Subcutaneous abdominal adipose tissue (tissue), 5 donors: ENCODE results near the gene PNMT.

Source experiments
- H3K27ac ChIP-seq: one replicate; pipeline ENCODE4 v1.7.0; 2013; ENCODE audit warnings: low read depth, mild to moderate bottlenecking, inconsistent platforms, low read length, moderate library complexity
- H3K27me3 ChIP-seq, 5 donors: one replicate each; pipeline ENCODE4 v1.7.0; 2013; ENCODE audit warnings: low read length in 5 of 5, inconsistent platforms in 1 of 5; ENCODE audit not compliant: control insufficient read depth in 5 of 5, insufficient read depth in 4 of 5
- H3K36me3 ChIP-seq, 5 donors: one replicate each; pipeline ENCODE4 v1.7.0; 2013; ENCODE audit warnings: low read length in 5 of 5; ENCODE audit not compliant: control insufficient read depth in 5 of 5, insufficient read depth in 5 of 5
- H3K4me1 ChIP-seq, 5 donors: one replicate each; pipeline ENCODE4 v1.7.0; 2013; ENCODE audit warnings: low read length in 5 of 5, mild to moderate bottlenecking in 3 of 5, moderate library complexity in 1 of 5; ENCODE audit not compliant: control insufficient read depth in 5 of 5, insufficient read depth in 5 of 5
- H3K4me3 ChIP-seq, 5 donors: one replicate each; pipeline ENCODE4 v1.7.0; 2013; ENCODE audit warnings: low read length in 5 of 5, low read depth in 1 of 5
- H3K9ac ChIP-seq, 5 donors: one replicate each; pipeline ENCODE4 v1.7.0; 2013; ENCODE audit warnings: low read length in 5 of 5, mild to moderate bottlenecking in 4 of 5, moderate library complexity in 3 of 5
- H3K9me3 ChIP-seq, 5 donors: one replicate each; pipeline ENCODE4 v1.7.0; 2013; ENCODE audit warnings: low read length in 5 of 5; ENCODE audit not compliant: control insufficient read depth in 5 of 5
- donor health status: healthy.
- donor health status: healthy.
- donor health status: healthy.
- donor health status: healthy.
- donor health status: healthy.

Gene PNMT

GRCh38 chr17:39662551-39663339, 5.5 kb upstream of the PNMT start:
- Histone ChIP-seq H3K36me3 (peaks cover 0 to 54% (median 47%) of the 10 kb centered on the region in 5 donors), H3K9me3 (no peaks in the 10 kb centered on the region), H3K4me1 (peaks cover 2 to 83% (median 36%) of the 10 kb centered on the region in 5 donors), H3K9ac (no peak overlapping the region), H3K27ac (no peak overlapping the region), H3K27me3 (peaks cover 10 to 24% (median 21%) of the 10 kb centered on the region in 5 donors), H3K4me3 (no peak overlapping the region)

- Histone ChIP-seq H3K27ac (no peak overlapping the region), H3K36me3 (peaks cover 0 to 48% (median 45%) of the 10 kb centered on the region in 5 donors), H3K4me1 (peaks cover 2 to 80% (median 39%) of the 10 kb centered on the region in 5 donors), H3K27me3 (peaks cover 10 to 24% (median 22%) of the 10 kb centered on the region in 5 donors), H3K4me3 (no peak overlapping the region), H3K9me3 (no peaks in the 10 kb centered on the region), H3K9ac (no peak overlapping the region)
These were observed 4.9 kb upstream of the PNMT start for GRCh38 chr17:39663340-39663687.

GRCh38 chr17:39663688-39664580, 4.3 kb upstream of the PNMT start:
- no peaks in the 10 kb centered on the region for H3K9me3 ChIP-seq
- H3K4me1 ChIP-seq, result peaks cover 3 to 80% (median 44%) of the 10 kb centered on the region in 5 donors
- H3K4me3 ChIP-seq, result no peak overlapping the region
- H3K9ac ChIP-seq, result no peak overlapping the region
- H3K27me3 ChIP-seq, result peaks cover 13 to 28% (median 28%) of the 10 kb centered on the region in 5 donors
- peaks cover 0 to 42% (median 39%) of the 10 kb centered on the region in 5 donors for H3K36me3 ChIP-seq
- no peak overlapping the region for H3K27ac ChIP-seq

GRCh38 chr17:39664581-39665561, 3.4 kb upstream of the PNMT start, which contains the start of gene TCAP:
TCAP (plus strand) TSS chr17:39665349; CDS start chr17:39665360, 11 bp downstream.
- no peak within 1 kb of the TSS for H3K9ac ChIP-seq
- no peak within 1 kb of the TSS for H3K27ac ChIP-seq
- H3K9me3 ChIP-seq, result no peaks in the 10 kb centered on the region
- peaks cover 17 to 36% (median 34%) of the 10 kb centered on the region in 5 donors for H3K27me3 ChIP-seq
- no peak within 1 kb of the TSS for H3K4me3 ChIP-seq
- peaks cover 2 to 72% (median 39%) of the 10 kb centered on the region in 5 donors for H3K4me1 ChIP-seq
- H3K36me3 ChIP-seq, result peaks cover 0 to 34% (median 32%) of the 10 kb centered on the region in 5 donors

- Histone ChIP-seq H3K4me1 (peaks cover 2 to 63% (median 32%) of the 10 kb centered on the region in 5 donors), H3K27ac (no peak overlapping the region), H3K4me3 (no peak overlapping the region)
These were observed 2.5 kb upstream of the PNMT start for GRCh38 chr17:39665642-39666224.

GRCh38 chr17:39666231-39666600, 2.0 kb upstream of the PNMT start:
- Histone ChIP-seq H3K4me3 (no peak overlapping the region), H3K4me1 (peaks cover 2 to 58% (median 27%) of the 10 kb centered on the region in 5 donors), H3K27me3 (peaks cover 29 to 49% (median 47%) of the 10 kb centered on the region in 5 donors), H3K36me3 (peaks cover 0 to 20% (median 19%) of the 10 kb centered on the region in 5 donors), H3K27ac (no peak overlapping the region), H3K9me3 (no peaks in the 10 kb centered on the region), H3K9ac (no peak overlapping the region)

More at GRCh38 chr17:39665642-39666224, 2.5 kb upstream of the PNMT start:
- no peak overlapping the region for H3K9ac ChIP-seq
- H3K27me3 ChIP-seq, result peaks cover 24 to 45% (median 42%) of the 10 kb centered on the region in 5 donors
- H3K36me3 ChIP-seq, result peaks cover 0 to 25% (median 24%) of the 10 kb centered on the region in 5 donors
- H3K9me3 ChIP-seq, result no peaks in the 10 kb centered on the region

GRCh38 chr17:39666601-39667261, 1.5 kb upstream of the PNMT start:
- peaks cover 0 to 15% (median 14%) of the 10 kb centered on the region in 5 donors for H3K36me3 ChIP-seq
- peaks cover 34 to 55% (median 49%) of the 10 kb centered on the region in 5 donors for H3K27me3 ChIP-seq
- no peak overlapping the region for H3K4me3 ChIP-seq
- no peak overlapping the region for H3K27ac ChIP-seq
- peaks cover 2 to 53% (median 27%) of the 10 kb centered on the region in 5 donors for H3K4me1 ChIP-seq
- peak overlapping the region in 1 of 5 donors; percentile 10 for H3K9ac ChIP-seq
- no peaks in the 10 kb centered on the region for H3K9me3 ChIP-seq

- Histone ChIP-seq H3K9me3 (no peaks in the 10 kb centered on the region), H3K27me3 (peaks cover 38 to 61% (median 49%) of the 10 kb centered on the region in 5 donors), H3K4me1 (peaks cover 2 to 50% (median 32%) of the 10 kb centered on the region in 5 donors), H3K4me3 (no peak overlapping the region), H3K36me3 (peaks cover 0 to 8% (median 7%) of the 10 kb centered on the region in 5 donors), H3K27ac (no peak overlapping the region), H3K9ac (peak overlapping the region in 1 of 5 donors; percentile 10)
These were observed 850 bp upstream of the PNMT start for GRCh38 chr17:39667262-39667944.
